Panc1 (cell line): ENCODE measurements around the gene ANO1. TPM values are rescaled to one million over a fixed set of nuclear protein-coding genes. Genes with fewer than 3 reads are reported as not detected.
A peak's percentile ranks its signal among the peaks of the same experiment; 100 is the strongest.

ENCODE experiments used
- ATAC-seq: fragments of 200-7000 bp; cut with Tn5 transposase; 2 replicates; pipeline ENCODE4 v1.9.1; 2020; ENCODE audit warnings: mild to moderate bottlenecking, moderate library complexity
- BruUV-seq: library from RNA; stranded (reverse); fragments of 400-500 nt; replicated peaks from 2 replicates; lab custom pipeline; 2021; lab: Mats Ljungman, UMichigan
- CTCF ChIA-PET: fragments of 300-600 bp; sonication (Branson Sonifier 250); formaldehyde crosslinking; loops from one replicate; lab custom pipeline; 2022; ENCODE audit warnings: antibody characterized with exemption; lab: Charles Lee
- POLR2A ChIA-PET: fragments of 300-600 bp; sonication (Branson Sonifier 250); formaldehyde crosslinking; loops from one replicate; lab custom pipeline; 2022; ENCODE audit warnings: antibody characterized with exemption; lab: Charles Lee
- DNase-seq: peaks from one replicate; pipeline ENCODE4 v3.0.0-alpha.2; 2010; ENCODE audit warnings: low read depth, low spot score
- H3K27ac ChIP-seq: 2 replicates; pipeline ENCODE4 v1.5.1; 2011; ENCODE audit warnings: mild to moderate bottlenecking, low read length, inconsistent platforms
- H3K27me3 ChIP-seq: fragments of 200-500 bp; sonication (Bioruptor generic); 2 replicates; pipeline ENCODE4 v1.6.0; 2014; ENCODE audit warnings: low read length, inconsistent platforms; ENCODE audit not compliant: control insufficient read depth, insufficient read depth
- H3K36me3 ChIP-seq: fragments of 200-500 bp; sonication (Bioruptor generic); 2 replicates; pipeline ENCODE4 v1.5.1; 2014; ENCODE audit warnings: inconsistent platforms, mild to moderate bottlenecking, low read length, moderate library complexity; ENCODE audit not compliant: control insufficient read depth, insufficient read depth
- H3K4me1 ChIP-seq: 2 replicates; pipeline ENCODE4 v1.5.1; 2011; ENCODE audit warnings: inconsistent platforms, mild to moderate bottlenecking, low read length, moderate library complexity; ENCODE audit not compliant: control insufficient read depth, insufficient read depth
- H3K4me3 ChIP-seq, 2 experiments: 2 replicates each; pipeline ENCODE4 v1.5.1; 2011 to 2012; ENCODE audit warnings: low read depth in 2 of 2, low read length in 2 of 2, mild to moderate bottlenecking in 2 of 2, inconsistent platforms in 1 of 2, moderate library complexity in 1 of 2
- H3K9me3 ChIP-seq: fragments of 200-500 bp; sonication (Bioruptor generic); 2 replicates; pipeline ENCODE4 v1.5.1; 2014; ENCODE audit warnings: low read depth, mild to moderate bottlenecking, inconsistent platforms, low read length, moderate library complexity; ENCODE audit not compliant: control insufficient read depth, insufficient read depth
- CTCF ChIP-seq: fragments of 450-650 bp; IDR thresholded peaks from 2 replicates; pipeline ENCODE4 v1.5.1; 2017; ENCODE audit warnings: mild to moderate bottlenecking
- POLR2AphosphoS5 ChIP-seq: IDR thresholded peaks from 2 replicates; pipeline ENCODE4 v1.6.1; 2012; ENCODE audit warnings: mild to moderate bottlenecking, low read depth, low read length, moderate library complexity
- REST ChIP-seq, 2 experiments: IDR thresholded peaks; 2 replicates each; pipeline ENCODE4 v1.6.1; 2011 to 2012; ENCODE audit warnings: low read depth in 2 of 2, control low read depth in 1 of 2, low read length in 1 of 2, mild to moderate bottlenecking in 1 of 2, moderate library complexity in 1 of 2; ENCODE audit not compliant: insufficient read depth in 1 of 2
- SIN3A ChIP-seq: IDR thresholded peaks from 2 replicates; pipeline ENCODE4 v1.6.1; 2012; ENCODE audit warnings: low read depth, mild to moderate bottlenecking, low read length, moderate library complexity, borderline replicate concordance; ENCODE audit not compliant: insufficient read depth
- TCF7L2 ChIP-seq: IDR thresholded peaks from 2 replicates; pipeline ENCODE4 v1.6.1; 2011; ENCODE audit warnings: mild to moderate bottlenecking, low read depth, low read length, inconsistent platforms
- in situ Hi-C: cut with HindIII; loops from 2 replicates; pipeline ENCODE4 v1.10.0; 2016; ENCODE audit warnings: low sequenced_read_pairs, low pct_unique_long_range_greater_than_20kb
- intact Hi-C: fragments of 100-400 bp; cut with micrococcal nuclease; formaldehyde crosslinking; loops from one replicate; pipeline ENCODE4 v1.10.0; 2022; ENCODE audit not compliant: unreplicated experiment
- total RNA-seq: library from RNA; stranded (reverse); gene quantifications from one replicate; pipeline ENCODE4 v1.2.1, GENCODE V29; 2021; ENCODE audit not compliant: unreplicated experiment

ANO1 gene
- total RNA-seq, 1 experiment from 2014 or later = 2.3 TPM

- DNase-seq (no peak), ATAC-seq (peak; percentile 32)
- TF ChIP-seq REST (IDR thresholded peaks at IDR 0.05; ENCODE audit: insufficient read depth in 1 of 2, low read depth in 2 of 2, low read length in 1 of 2) (no peak), CTCF (no peak), POLR2AphosphoS5 (no peak), TCF7L2 (no peak), SIN3A (no peak)
- intact Hi-C loops = no loop called here
- BruUV-seq = no TSS peak
- ChIA-PET POLR2A (interaction anchor here (1.2 kb wide), 1 partner anchor 36 kb away, joined by 3 read pairs; no protein-coding TSS in a partner anchor), CTCF (interaction anchor here (0.5 to 1.0 kb wide), 5 partner anchors 9 to 379 kb away, joined by 3 to 9 read pairs (median 4); no protein-coding TSS in a partner anchor)
- Histone ChIP-seq H3K27me3 (no peaks in the 10 kb centered on the region), H3K27ac (no peak overlapping the region), H3K36me3 (no peaks in the 10 kb centered on the region), H3K9me3 (no peaks in the 10 kb centered on the region), H3K4me3 (no peak overlapping the region), H3K4me1 (peaks cover 7% of the 10 kb centered on the region; the same call in 1 of the 2 replicates)
- in situ Hi-C loops = loop anchor here (25.0 kb wide), 1 partner anchor 213 kb away; no protein-coding TSS in a partner anchor
These were observed 97.2 kb downstream of the ANO1 start for GRCh38 chr11:70175236-70175698.

DNA sequence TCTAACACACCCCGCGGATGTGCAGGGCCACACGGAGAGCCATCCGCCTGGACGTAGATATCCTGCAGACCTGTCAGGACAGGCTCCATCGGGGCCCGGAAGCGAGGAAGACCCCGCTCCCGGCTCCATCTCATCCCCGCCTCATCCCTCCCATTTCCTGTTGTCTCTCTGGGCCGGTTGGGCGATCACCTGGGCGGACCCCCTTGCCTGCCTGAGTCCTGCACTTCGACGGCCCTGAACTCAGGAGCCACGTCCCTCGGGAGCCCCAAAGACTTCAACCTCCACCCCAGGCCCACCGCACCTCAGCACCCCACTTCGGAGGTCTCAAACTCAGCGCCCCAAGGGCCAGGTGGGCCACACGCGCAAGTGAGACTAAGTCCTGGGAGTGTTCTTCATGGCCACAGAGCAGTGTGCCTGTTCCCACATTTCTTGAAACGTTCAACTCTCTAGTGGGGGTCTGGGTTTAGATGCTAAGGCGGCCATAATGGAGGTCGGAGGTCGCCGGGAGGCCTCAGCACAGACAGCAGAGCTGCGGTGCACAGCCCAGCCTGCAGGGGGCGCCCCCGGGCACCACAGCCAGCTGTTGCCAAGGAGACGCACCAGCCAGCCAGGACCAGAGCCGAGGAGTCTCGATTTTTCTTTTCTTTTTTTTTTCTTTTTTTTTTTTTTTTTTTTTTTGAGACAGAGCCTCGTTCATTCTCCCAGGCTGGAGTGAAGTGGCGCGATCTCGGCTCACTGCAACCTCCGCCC is 99.0 kb downstream of the ANO1 start:
- H3K4me1 ChIP-seq = peaks cover 7% of the 10 kb centered on the region; the same call in 1 of the 2 replicates
- no TSS peak for BruUV-seq
- ChIA-PET POLR2A (no interaction called here), CTCF (no interaction called here)
- no peak overlapping the region for H3K4me3 ChIP-seq
- no peak overlapping the region for H3K27ac ChIP-seq
- H3K27me3 ChIP-seq = no peaks in the 10 kb centered on the region
- intact Hi-C loops (no loop called here), in situ Hi-C loops (loop anchor here (25.0 kb wide), 1 partner anchor 215 kb away; no protein-coding TSS in a partner anchor)
- ATAC-seq (peak; percentile 57; the same call in 1 of the 2 replicates), DNase-seq (no peak)
- TF ChIP-seq CTCF = peak; percentile 96
- TF ChIP-seq SIN3A = no peak
- no peak for TF ChIP-seq TCF7L2
- no peaks in the 10 kb centered on the region for H3K9me3 ChIP-seq
- no peaks in the 10 kb centered on the region for H3K36me3 ChIP-seq
